PC-9 (cell line): ENCODE data around the gene HELT.

Experiments used
- CTCF ChIP-seq: fragments of 200-600 bp; sonication (generic); conservative IDR thresholded peaks from 2 replicates; pipeline ENCODE4 v1.6.1; 2017; ENCODE audit warnings: mixed run types, antibody characterized with exemption, mild to moderate bottlenecking, moderate library complexity
- EZH2 ChIP-seq: fragments of 200-600 bp; sonication (generic); IDR thresholded peaks from 2 replicates; pipeline ENCODE4 v1.8.0; 2017; ENCODE audit warnings: antibody characterized with exemption, low read depth

- TF ChIP-seq CTCF = no peak
- TF ChIP-seq EZH2 = no peak
Measured at GRCh38 chr4:185033072-185033471, 14.8 kb downstream of the HELT start.
